ENCODE data around the gene AVPR1A.

AVPR1A gene

DNA sequence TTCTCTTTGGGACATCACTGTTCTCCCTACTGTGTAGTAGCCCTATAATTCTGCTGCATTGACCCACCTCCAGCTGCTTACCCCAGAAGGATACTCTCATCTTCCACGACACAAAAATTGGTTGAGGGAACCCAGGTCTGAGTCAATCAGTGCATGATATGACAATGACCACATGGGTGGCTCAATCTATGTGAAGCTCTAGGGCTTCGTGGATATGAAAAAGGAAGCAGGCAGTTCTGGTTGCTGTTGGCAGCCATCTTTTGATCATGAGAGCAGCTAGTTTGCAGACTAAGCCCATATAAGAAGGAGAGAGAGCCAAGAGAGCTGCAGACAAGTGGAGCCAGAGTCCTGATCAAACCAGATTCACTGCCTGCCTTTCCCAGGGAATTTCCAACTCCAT, 57.9 kb downstream of the AVPR1A start:
- DNase-seq = no peak

Data from NCI-H2029 (cell line).